Measurements from ENCODE around the gene FARP1. TPM values are rescaled to one million over a fixed set of nuclear protein-coding genes. Genes with fewer than 3 reads are reported as not detected.

Gene FARP1
- total and polyA plus RNA-seq, 2 of the 13 experiments (the other 11 are each of a cell fraction or from before 2014, with no cell fraction given) = 70.6 to 126 TPM

GRCh38 chr13:98324105-98324504 lies 181.2 kb downstream of the FARP1 start:
- Histone ChIP-seq H3K79me2 (ENCODE audit: insufficient read depth, low read length) (peaks cover 90% of the 10 kb centered on the region), H3K4me1 (ENCODE audit: insufficient read depth, low read length) (peaks cover 80% of the 10 kb centered on the region), H3K27me3 (ENCODE audit: control insufficient read depth in 1 of 2, insufficient read depth in 2 of 2, low read length in 2 of 2) (no peaks in the 10 kb centered on the region), H3K27ac (ENCODE audit: extremely low read length, insufficient read depth, low read length) (no peak overlapping the region), H3K4me2 (ENCODE audit: low read depth, low read length) (no peak overlapping the region), H3K9ac (ENCODE audit: insufficient read depth, low read depth, low read length) (no peak overlapping the region), H3K36me3 (replicated peaks in 1 of 2; ENCODE audit: control insufficient read depth in 1 of 2, insufficient read depth in 2 of 2, low read length in 2 of 2) (peaks cover 14 to 42% of the 10 kb centered on the region in 2 experiments), H3K9me3 (ENCODE audit: low read length) (no peaks in the 10 kb centered on the region), H2AFZ (ENCODE audit: low read length) (no peak overlapping the region), H4K20me1 (ENCODE audit: insufficient read depth, low read length) (peaks cover 48% of the 10 kb centered on the region), H3K4me3 (replicated peaks in 1 of 3; ENCODE audit: insufficient read depth in 1 of 3, low read depth in 2 of 3, low read length in 3 of 3) (no peak overlapping the region)
- intact Hi-C loops (cut with micrococcal nuclease; ENCODE audit: unreplicated experiment) (no loop called here), in situ Hi-C loops (cut with HindIII; ENCODE audit: extremely low pct_ligation_motif_present, low pct_unique_long_range_greater_than_20kb) (no loop called here)
- ChIA-PET POLR2A (no interaction called here), CTCF (ENCODE audit: low intra/inter-chr PET ratio, low total read pairs) (no interaction called here)
- DNase-seq (ENCODE audit: low spot score) (no peak), FAIRE-seq (no peak), ATAC-seq (no peak)
- no peak for TF ChIP-seq ZNF572 (CRISPR knock-in tag; IDR thresholded peaks at IDR 0.05)
- no peak for TF ChIP-seq GMEB2 (CRISPR knock-in tag; IDR thresholded peaks at IDR 0.05; ENCODE audit: low read depth)
- no peak for TF ChIP-seq ZFP36L2 (CRISPR knock-in tag; IDR thresholded peaks at IDR 0.05)
- TF ChIP-seq FOSL1 (CRISPR knock-in tag; IDR thresholded peaks at IDR 0.05; ENCODE audit: borderline replicate concordance) = no peak
- no peak for TF ChIP-seq MIER2 (CRISPR knock-in tag; IDR thresholded peaks at IDR 0.05)
- TF ChIP-seq MTA1 (CRISPR knock-in tag; IDR thresholded peaks at IDR 0.05; ENCODE audit: borderline replicate concordance) = no peak
- TF ChIP-seq ZNF446 (CRISPR knock-in tag; IDR thresholded peaks at IDR 0.05) = no peak
- no peak for TF ChIP-seq KLF12 (CRISPR knock-in tag; IDR thresholded peaks at IDR 0.05; ENCODE audit: borderline replicate concordance)
- TF ChIP-seq NFIB (CRISPR knock-in tag; IDR thresholded peaks at IDR 0.05; ENCODE audit: borderline replicate concordance) = no peak
- no peak for TF ChIP-seq MLX (CRISPR knock-in tag; IDR thresholded peaks at IDR 0.05)
- no peak for TF ChIP-seq U2AF1 (optimal IDR thresholded peaks at IDR 0.05; ENCODE audit: low read depth, low read length)
- no peak for TF ChIP-seq PAX8 (CRISPR knock-in tag; IDR thresholded peaks at IDR 0.05; ENCODE audit: borderline replicate concordance)
- no peak for TF ChIP-seq CREB1 (IDR thresholded peaks at IDR 0.05)
- no peak for TF ChIP-seq CREB1 (CRISPR knock-in tag; IDR thresholded peaks at IDR 0.05)
- no peak for TF ChIP-seq HOXD1 (CRISPR knock-in tag; IDR thresholded peaks at IDR 0.05)
- no peak for TF ChIP-seq LCORL (IDR thresholded peaks at IDR 0.05)
- TF ChIP-seq LCORL (CRISPR knock-in tag; IDR thresholded peaks at IDR 0.05) = no peak
- 81% methylated on average over 7 of the region's 7 CpGs for WGBS (ENCODE audit: low lambda C conversion rate)
- no TSS peak for BruUV-seq (replicated peaks)

Data from HepG2 (cell line).